Subcutaneous preadipocyte (primary cell): ENCODE measurements around the gene ATF1. TPM values are rescaled to one million over a fixed set of nuclear protein-coding genes. Genes with fewer than 3 reads are reported as not detected.

ENCODE experiments used
- small RNA-seq: library from RNA; depleted of rRNA; stranded (forward); fragments of <200 nt; gene quantifications from one replicate; pipeline ENCODE3, GENCODE V24; 2012
- total RNA-seq: library from RNA; depleted of rRNA; stranded (reverse); fragments of >200 nt; gene quantifications from 2 replicates; pipeline ENCODE4 v1.2.3, GENCODE V29; 2012

The ATF1 gene
- 27.4 and 28.7 TPM in 2 replicates for total RNA-seq

DNA sequence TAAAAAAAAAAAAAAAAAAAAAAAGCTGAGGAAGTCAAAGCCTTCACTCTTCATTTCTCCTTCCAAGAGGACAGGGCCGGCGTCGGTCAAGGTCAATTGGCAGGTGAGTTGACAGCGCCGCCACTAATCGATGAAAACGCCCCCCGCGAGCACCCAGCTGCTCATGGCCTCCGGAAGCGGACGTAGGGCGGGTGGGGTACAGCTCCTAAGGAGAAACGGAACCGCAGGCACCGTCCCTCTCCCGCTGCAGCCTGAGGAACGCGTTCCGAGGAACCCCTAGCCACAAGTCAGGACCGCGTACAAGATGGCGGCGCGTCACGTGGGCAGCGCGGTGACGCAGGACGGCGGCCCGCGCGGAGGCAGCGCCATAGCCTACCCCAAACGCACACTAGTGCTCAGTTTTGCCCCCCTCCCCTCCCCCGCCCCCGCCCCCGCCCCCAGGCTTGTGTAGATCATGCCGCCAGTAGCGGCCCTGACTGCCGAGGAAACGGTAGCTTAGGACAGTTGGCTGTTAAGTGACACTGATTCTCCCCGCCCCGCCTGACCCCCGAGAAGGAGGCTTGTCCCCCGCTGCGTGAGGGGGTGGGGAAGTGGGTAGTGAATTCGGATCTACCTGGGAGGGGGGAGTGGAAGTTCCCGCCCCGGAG lies at the start of gene ATF1:
Gene ATF1 (plus strand): TSS at position 463 of the 647 bp plus-strand sequence. CDS start 16,045 bp downstream, outside the sequence.

DNA sequence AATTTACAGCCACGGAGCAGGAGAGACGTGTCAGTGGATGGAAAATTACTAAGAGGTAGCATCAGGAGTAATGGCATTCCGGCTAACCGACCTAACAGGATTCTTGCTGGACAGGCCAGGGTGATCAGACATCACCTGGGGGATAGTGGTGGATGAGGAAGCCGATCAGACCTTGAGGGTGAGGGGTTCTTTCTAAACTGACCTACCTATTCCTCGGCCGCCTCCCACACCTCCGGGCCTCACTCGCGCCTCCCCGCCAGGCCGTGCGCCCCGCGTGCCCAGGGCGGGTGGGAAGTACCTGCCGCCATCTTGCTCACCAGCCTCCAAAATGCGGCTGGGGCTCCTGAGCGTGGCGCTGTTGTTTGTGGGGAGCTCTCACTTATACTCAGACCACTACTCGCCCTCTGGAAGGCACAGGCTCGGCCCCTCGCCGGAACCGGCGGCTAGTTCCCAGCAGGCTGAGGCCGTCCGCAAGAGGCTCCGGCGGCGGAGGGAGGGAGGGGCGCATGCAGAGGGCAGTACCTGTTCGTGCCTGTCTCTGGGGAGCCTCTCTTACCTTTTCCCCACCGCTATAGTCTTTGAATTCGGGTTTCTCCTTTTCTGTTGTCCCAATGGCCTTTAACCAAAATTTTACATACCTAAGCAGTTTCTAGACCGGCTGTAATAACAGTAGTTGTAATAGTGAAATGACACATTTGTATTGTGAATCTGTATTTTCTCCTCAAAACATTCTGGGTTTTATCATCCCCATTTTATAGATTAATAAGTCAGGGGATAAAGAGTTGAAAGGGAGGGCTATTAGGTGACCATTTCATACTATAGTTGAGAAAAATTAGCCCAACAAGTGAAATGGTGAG lies 79.0 kb downstream of the ATF1 start, which contains the start of gene TMPRSS12:
Gene TMPRSS12 (plus strand): TSS at position 290 of the 857 bp plus-strand sequence. CDS start 39 bp downstream, at position 329.

Small RNAs within 50 kb of the gene (small RNA-seq; reads per million reads assigned to genes)
- gene AC013244.2 (0.14 reads per million), gene RF00019 (not detected), gene RN7SL519P (not detected)

Other genes starting within 250 kb of the ATF1 start
- gene TMPRSS12, start 78.8 kb downstream of the ATF1 start, total RNA-seq: not detected in 2 replicates
- not detected in 2 replicates for gene HIGD1C, start 188.4 kb downstream of the ATF1 start, total RNA-seq